ENCODE data around the gene NMUR2.

- TF ChIP-seq POLR2A (IDR thresholded peaks at IDR 0.05; ENCODE audit: low read depth, low read length): no peak
- no peak for TF ChIP-seq POLR2AphosphoS5 (IDR thresholded peaks at IDR 0.05; ENCODE audit: low read depth, low read length)
- TF ChIP-seq SPI1 (IDR thresholded peaks at IDR 0.05; ENCODE audit: low read depth, low read length): no peak
- no peak for TF ChIP-seq TAF1 (IDR thresholded peaks at IDR 0.05; ENCODE audit: low read depth, low read length)
These were observed 17.0 kb upstream of the NMUR2 start for GRCh38 chr5:152422081-152422480.
